HepG2 (cell line): ENCODE data around the gene DIS3L2. TPM values are rescaled to one million over a fixed set of nuclear protein-coding genes. Genes with fewer than 3 reads are reported as not detected.
A peak's percentile ranks its signal among the peaks of the same experiment; 100 is the strongest.

Experiments used
- ATAC-seq: fragments of 200-7000 bp; cut with Tn5 transposase; 3 replicates; pipeline ENCODE4 v1.9.1; 2020; ENCODE audit warnings: mild to moderate bottlenecking, moderate library complexity
- BruUV-seq: library from RNA; stranded (reverse); fragments of 400-500 nt; replicated peaks from 2 replicates; lab custom pipeline; 2021; lab: Mats Ljungman, UMichigan
- CTCF ChIA-PET: fragments of 300-600 bp; formaldehyde crosslinking; extraction: SDS; loops from one replicate; lab custom pipeline; 2021; ENCODE audit warnings: low total read pairs, inconsistent platforms, low intra/inter-chr PET ratio; lab: Yijun Ruan, JAX
- POLR2A ChIA-PET: fragments of 350-600 bp; sonication (Branson Sonifier 250); formaldehyde crosslinking; loops from one replicate; lab custom pipeline; 2020; ENCODE audit warnings: antibody characterized with exemption, inconsistent platforms; lab: Yijun Ruan, JAX
- DNase-seq: peaks from one replicate; pipeline ENCODE4 v3.0.0-alpha.2; 2015; ENCODE audit warnings: low spot score
- FAIRE-seq: peaks from 3 replicates; lab custom pipeline; 2011; peaks lifted over from hg19 to GRCh38; lab: Jason Lieb, UNC
- H2AFZ ChIP-seq: one replicate; pipeline ENCODE4 v1.6.1; 2011; ENCODE audit warnings: low read length, inconsistent platforms
- H3K27ac ChIP-seq: fragments of 300-600 bp; 3 replicates; pipeline ENCODE4 v1.8.0; 2011; ENCODE audit warnings: mixed run types, mild to moderate bottlenecking, mixed read lengths, low read length, inconsistent platforms; ENCODE audit not compliant: insufficient read depth; ENCODE audit errors: extremely low read length
- H3K27me3 ChIP-seq, 2 experiments: fragments of 200-600 bp in 1 of 2; 2 replicates in 1 of 2; 3 replicates in 1 of 2; pipeline versions ENCODE4 v1.6.0 to v1.8.0; 2011; ENCODE audit warnings: low read length in 2 of 2, mild to moderate bottlenecking in 2 of 2, moderate library complexity in 2 of 2, inconsistent platforms in 1 of 2; ENCODE audit not compliant: insufficient read depth in 2 of 2, control insufficient read depth in 1 of 2
- H3K36me3 ChIP-seq, 2 experiments: fragments of 200-600 bp in 1 of 2; replicated peaks in 1 of 2; 2 replicates in 1 of 2; 3 replicates in 1 of 2; pipeline versions ENCODE4 v1.5.1 to v1.8.0; 2011; ENCODE audit warnings: low read length in 2 of 2, inconsistent platforms in 1 of 2; ENCODE audit not compliant: insufficient read depth in 2 of 2, control insufficient read depth in 1 of 2
- H3K4me1 ChIP-seq: 2 replicates; pipeline ENCODE4 v1.5.1; 2012; ENCODE audit warnings: low read length, inconsistent platforms; ENCODE audit not compliant: insufficient read depth
- H3K4me2 ChIP-seq: 2 replicates; pipeline ENCODE4 v1.6.0; 2011; ENCODE audit warnings: low read depth, low read length, inconsistent platforms
- H3K4me3 ChIP-seq, 3 experiments: fragments of 200-600 bp in 1 of 3; sonication (generic), shearing (Covaris generic) in 1 of 3; replicated peaks in 1 of 3; 2 replicates each; pipeline ENCODE4 v1.5.1; 2011 to 2016; ENCODE audit warnings: low read length in 3 of 3, inconsistent platforms in 2 of 3, low read depth in 2 of 3, mild to moderate bottlenecking in 2 of 3, control low read depth in 1 of 3, mixed read lengths in 1 of 3; ENCODE audit not compliant: insufficient read depth in 1 of 3
- H3K79me2 ChIP-seq: one replicate; pipeline ENCODE4 v1.6.1; 2011; ENCODE audit warnings: low read length, inconsistent platforms; ENCODE audit not compliant: insufficient read depth
- H3K9ac ChIP-seq: 2 replicates; pipeline ENCODE4 v1.6.0; 2011; ENCODE audit warnings: mild to moderate bottlenecking, low read depth, low read length, inconsistent platforms; ENCODE audit not compliant: insufficient read depth
- H3K9me3 ChIP-seq: 2 replicates; pipeline ENCODE4 v1.5.1; 2012; ENCODE audit warnings: mild to moderate bottlenecking, low read length
- H4K20me1 ChIP-seq: 2 replicates; pipeline ENCODE4 v1.6.0; 2011; ENCODE audit warnings: inconsistent platforms, mild to moderate bottlenecking, low read length, moderate library complexity; ENCODE audit not compliant: insufficient read depth
- GATAD2A ChIP-seq: IDR thresholded peaks from 2 replicates; pipeline ENCODE4 v1.6.1; 2016
- GPN1 ChIP-seq: sonication (generic); formaldehyde crosslinking; IDR thresholded peaks from 2 replicates; pipeline ENCODE4 v1.5.1; 2020; ENCODE audit warnings: missing genetic modification reagents, borderline replicate concordance
- HCFC1 ChIP-seq: fragments of 150-350 bp; IDR thresholded peaks from 2 replicates; pipeline ENCODE4 v1.6.1; 2014; ENCODE audit warnings: low read depth, low read length
- MAFK ChIP-seq, 2 experiments: IDR thresholded peaks in 1 of 2; conservative IDR thresholded peaks in 1 of 2; 2 replicates each; pipeline ENCODE4 v1.6.1; 2011; ENCODE audit warnings: improper control_type of control experiment in 2 of 2, low read length in 2 of 2
- NFATC3 ChIP-seq: sonication (generic); formaldehyde crosslinking; IDR thresholded peaks from 2 replicates; pipeline ENCODE4 v1.5.1; 2020; ENCODE audit warnings: mild to moderate bottlenecking, missing genetic modification reagents
- NFYC ChIP-seq: IDR thresholded peaks from 2 replicates; pipeline ENCODE4 v1.6.1; 2016; ENCODE audit warnings: missing genetic modification reagents, missing compliant biosample characterization
- PCBP2 ChIP-seq: fragments of 200-400 bp; formaldehyde crosslinking; optimal IDR thresholded peaks from 2 replicates; pipeline ENCODE3; 2018; ENCODE audit warnings: low read length, low read depth; ENCODE audit not compliant: poor library complexity, severe bottlenecking
- SOX13 ChIP-seq, 3 experiments: fragments of 450-650 bp in 1 of 3; sonication (generic) in 1 of 3; formaldehyde crosslinking in 1 of 3; IDR thresholded peaks in 2 of 3; conservative IDR thresholded peaks in 1 of 3; 2 replicates each; pipeline versions ENCODE4 v1.5.0 to v1.6.1; 2016 to 2020; ENCODE audit warnings: antibody characterized with exemption in 1 of 3, mild to moderate bottlenecking in 1 of 3, missing compliant biosample characterization in 1 of 3, missing genetic modification reagents in 1 of 3, moderate library complexity in 1 of 3
- ZFP41 ChIP-seq: sonication (generic); formaldehyde crosslinking; IDR thresholded peaks from 2 replicates; pipeline ENCODE4 v1.4.0; 2020; ENCODE audit warnings: mild to moderate bottlenecking, missing genetic modification reagents, borderline replicate concordance
- ZNF224 ChIP-seq: sonication (generic); formaldehyde crosslinking; IDR thresholded peaks from 2 replicates; pipeline ENCODE4 v1.5.0; 2020; ENCODE audit warnings: mild to moderate bottlenecking, missing genetic modification reagents
- ZNF468 ChIP-seq: sonication (generic); formaldehyde crosslinking; IDR thresholded peaks from 2 replicates; pipeline ENCODE4 v1.8.0; 2022; ENCODE audit warnings: mild to moderate bottlenecking, moderate library complexity, missing genetic modification reagents
- WGBS: methylation state at CpG from one replicate; pipeline ENCODE4 v1.1.6; 2017; ENCODE audit warnings: low lambda C conversion rate; 5-methylcytosine and 5-hydroxymethylcytosine counted together
- in situ Hi-C: cut with HindIII; loops from 2 replicates; pipeline ENCODE4 v1.10.0; 2017; ENCODE audit warnings: low pct_unique_long_range_greater_than_20kb; ENCODE audit not compliant: extremely low pct_ligation_motif_present
- intact Hi-C: fragments of 100-400 bp; cut with micrococcal nuclease; formaldehyde crosslinking; loops from one replicate; pipeline ENCODE4 v1.10.0; 2022; ENCODE audit not compliant: unreplicated experiment
- polyA plus RNA-seq, 8 experiments: library from polyadenylated mRNA; depleted of rRNA in 3 of 8; stranded (reverse) in 7 of 8; unstranded in 1 of 8; fragments of >200 nt; fragmentation: Illumina TruSeq in 4 of 8; extraction: Trizol in 4 of 8; gene quantifications; 2 replicates each; pipeline versions ENCODE4 v1.2.1 to v1.2.3, GENCODE V29; 2011 to 2016; ENCODE audit warnings: low read depth in 4 of 8, missing spikeins in 1 of 8, mixed read lengths in 1 of 8; ENCODE audit not compliant: insufficient read depth in 1 of 8
- total RNA-seq, 5 experiments: library from RNA; depleted of rRNA; stranded (reverse); fragments of >200 nt; fragmentation: Illumina TruSeq; extraction: Trizol; gene quantifications; 2 replicates each; pipeline ENCODE4 v1.2.3, GENCODE V29; 2016; ENCODE audit warnings: low read depth in 1 of 5
- TF ChIP-seq, protein P1 (sequence below): sonication (generic); formaldehyde crosslinking; IDR thresholded peaks from 2 replicates; pipeline ENCODE4 v1.8.1; 2023; ENCODE audit warnings: mild to moderate bottlenecking, missing genetic modification reagents

DIS3L2 gene
- total and polyA plus RNA-seq, 2 of the 13 experiments (the other 11 are each of a cell fraction or from before 2014, with no cell fraction given), result 7.0 to 23.9 TPM

GRCh38 chr2:232268636-232269165 is 307.2 kb downstream of the DIS3L2 start:
- H3K79me2 ChIP-seq, result no peaks in the 10 kb centered on the region
- H3K27ac ChIP-seq, result no peak overlapping the region
- H3K36me3 ChIP-seq, result peaks cover 9 to 29% of the 10 kb centered on the region in 2 experiments
- ChIA-PET POLR2A (no interaction called here), CTCF (no interaction called here)
- H3K4me3 ChIP-seq, result no peak overlapping the region
- ATAC-seq (no peak), DNase-seq (no peak), FAIRE-seq (no peak)
- no TSS peak for BruUV-seq
- no peaks in the 10 kb centered on the region for H3K4me1 ChIP-seq
- intact Hi-C loops (no loop called here), in situ Hi-C loops (no loop called here)
- no peak overlapping the region for H3K9ac ChIP-seq
- TF ChIP-seq GPN1 (CRISPR knock-in tag) (no peak), HCFC1 (no peak), MAFK (conservative IDR thresholded peaks at IDR 0.05 in 1 of 2, IDR thresholded peaks at IDR 0.05 in 1 of 2; ENCODE audit: low read length in 2 of 2) (peak in 1 of 2 experiments; percentile 18; a peak in 1 of 4 replicates), SOX13 (IDR thresholded peaks at IDR 0.05) (no peak), SOX13 (CRISPR knock-in tag; conservative IDR thresholded peaks at IDR 0.05 in 1 of 2, IDR thresholded peaks at IDR 0.05 in 1 of 2) (no peak)
- no peaks in the 10 kb centered on the region for H3K9me3 ChIP-seq
- WGBS, result 96% methylated on average over 4 of the region's 4 CpGs
- no peaks in the 10 kb centered on the region for H3K27me3 ChIP-seq
- no peak overlapping the region for H3K4me2 ChIP-seq
- H4K20me1 ChIP-seq, result no peaks in the 10 kb centered on the region
- no peak overlapping the region for H2AFZ ChIP-seq

GRCh38 chr2:232269867-232270266 is 308.4 kb downstream of the DIS3L2 start:
- intact Hi-C loops, result no loop called here
- Histone ChIP-seq H3K4me1 (no peaks in the 10 kb centered on the region), H3K4me3 (no peak overlapping the region), H4K20me1 (no peaks in the 10 kb centered on the region), H3K27me3 (no peaks in the 10 kb centered on the region), H3K9ac (no peak overlapping the region), H2AFZ (no peak overlapping the region), H3K79me2 (no peaks in the 10 kb centered on the region), H3K27ac (no peak overlapping the region), H3K36me3 (peaks cover 7 to 20% of the 10 kb centered on the region in 2 experiments), H3K9me3 (no peaks in the 10 kb centered on the region), H3K4me2 (no peak overlapping the region)
- ChIA-PET CTCF (no interaction called here), POLR2A (no interaction called here)
- WGBS, result 95% methylated on average over 7 of the region's 7 CpGs
- in situ Hi-C loops, result no loop called here
- ATAC-seq, result no peak
- BruUV-seq, result no TSS peak
- no peak for DNase-seq
- no peak for FAIRE-seq
- no peak for TF ChIP-seq ZFP41 (CRISPR knock-in tag)
- TF ChIP-seq, protein P1, sequence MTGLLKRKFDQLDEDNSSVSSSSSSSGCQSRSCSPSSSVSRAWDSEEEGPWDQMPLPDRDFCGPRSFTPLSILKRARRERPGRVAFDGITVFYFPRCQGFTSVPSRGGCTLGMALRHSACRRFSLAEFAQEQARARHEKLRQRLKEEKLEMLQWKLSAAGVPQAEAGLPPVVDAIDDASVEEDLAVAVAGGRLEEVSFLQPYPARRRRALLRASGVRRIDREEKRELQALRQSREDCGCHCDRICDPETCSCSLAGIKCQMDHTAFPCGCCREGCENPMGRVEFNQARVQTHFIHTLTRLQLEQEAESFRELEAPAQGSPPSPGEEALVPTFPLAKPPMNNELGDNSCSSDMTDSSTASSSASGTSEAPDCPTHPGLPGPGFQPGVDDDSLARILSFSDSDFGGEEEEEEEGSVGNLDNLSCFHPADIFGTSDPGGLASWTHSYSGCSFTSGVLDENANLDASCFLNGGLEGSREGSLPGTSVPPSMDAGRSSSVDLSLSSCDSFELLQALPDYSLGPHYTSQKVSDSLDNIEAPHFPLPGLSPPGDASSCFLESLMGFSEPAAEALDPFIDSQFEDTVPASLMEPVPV (CRISPR knock-in tag), result no peak
- no peak for TF ChIP-seq ZNF224 (CRISPR knock-in tag)
- no peak for TF ChIP-seq PCBP2
- TF ChIP-seq NFYC (CRISPR knock-in tag), result no peak
- TF ChIP-seq ZNF468, result no peak
- TF ChIP-seq NFATC3 (CRISPR knock-in tag), result no peak
- TF ChIP-seq GATAD2A, result no peak
